ENCODE results near the gene NRARP.

GRCh38 chr9:137270929-137271695, 31.0 kb downstream of the NRARP start:
- TF ChIP-seq EZH2 (IDR thresholded peaks at IDR 0.05; ENCODE audit: insufficient read depth, poor library complexity, severe bottlenecking) (no peak), EZH2phosphoT487 (IDR thresholded peaks at IDR 0.05; ENCODE audit: insufficient read depth, low read depth) (no peak)

All from GM23248 (cell line).